ENCODE measurements around the gene ZNF354C. TPM values are rescaled to one million over a fixed set of nuclear protein-coding genes. Genes with fewer than 3 reads are reported as not detected.

ZNF354C gene
- total and polyA plus RNA-seq, 2 of the 4 experiments (the other 2 are of a cell fraction): 1.9 to 5.6 TPM

- ChIA-PET CTCF (no interaction called here), POLR2A (ENCODE audit: unreplicated experiment) (no interaction called here)
- H3K4ac ChIP-seq (ENCODE audit: low read depth, low read length): no peak overlapping the region
- no peaks in the 10 kb centered on the region for H3K9me1 ChIP-seq (ENCODE audit: insufficient read depth, low read length)
- in situ Hi-C loops (cut with MboI; ENCODE audit: low sequenced_read_pairs) (no loop called here), intact Hi-C loops (cut with micrococcal nuclease) (no loop called here), dilution Hi-C loops (cut with HindIII; ENCODE audit: low sequenced_read_pairs, unreplicated experiment) (no loop called here)
- H3K56ac ChIP-seq (ENCODE audit: extremely low read depth, insufficient read depth, low read length): no peak overlapping the region
- no peak overlapping the region for H4K8ac ChIP-seq (ENCODE audit: low read depth in 2 of 2, low read length in 2 of 2)
- ATAC-seq (ENCODE audit: low read depth) (no peak), DNase-seq (no peak)
- H3K79me1 ChIP-seq (ENCODE audit: low read depth in 1 of 2, low read length in 2 of 2): no peaks in the 10 kb centered on the region
- H3K14ac ChIP-seq (replicated peaks; ENCODE audit: low read depth, low read length): no peak overlapping the region
- TF ChIP-seq RCOR1 (IDR thresholded peaks at IDR 0.05; ENCODE audit: insufficient replicate concordance, low read length) (no peak), RAD21 (IDR thresholded peaks at IDR 0.05; ENCODE audit: low read length) (no peak), BHLHE40 (IDR thresholded peaks at IDR 0.05; ENCODE audit: low read depth, low read length) (no peak), CTCF (conservative IDR thresholded peaks at IDR 0.05; ENCODE audit: low read depth, low read length) (no peak), FOS (IDR thresholded peaks at IDR 0.05; ENCODE audit: low read depth, low read length) (no peak), MXI1 (IDR thresholded peaks at IDR 0.05; ENCODE audit: borderline replicate concordance, low read depth, low read length) (no peak), RFX5 (IDR thresholded peaks at IDR 0.05; ENCODE audit: low read depth, low read length) (no peak), CHD1 (IDR thresholded peaks at IDR 0.05; ENCODE audit: low read depth, low read length) (no peak), USF2 (IDR thresholded peaks at IDR 0.05; ENCODE audit: low read depth, low read length) (no peak), NFE2L2 (IDR thresholded peaks at IDR 0.05; ENCODE audit: low read depth, low read length) (no peak), POLR2A (IDR thresholded peaks at IDR 0.05; ENCODE audit: low read depth, low read length) (no peak), MAZ (IDR thresholded peaks at IDR 0.05; ENCODE audit: borderline replicate concordance, low read depth, low read length) (no peak), MAFK (IDR thresholded peaks at IDR 0.05; ENCODE audit: low read depth, low read length) (no peak), ELK1 (IDR thresholded peaks at IDR 0.05; ENCODE audit: borderline replicate concordance, low read depth, low read length) (no peak), SMC3 (IDR thresholded peaks at IDR 0.05; ENCODE audit: low read depth, low read length) (no peak), CEBPB (IDR thresholded peaks at IDR 0.05; ENCODE audit: low read depth, low read length) (no peak)
- no peak overlapping the region for H2AK5ac ChIP-seq (ENCODE audit: low read depth, low read length)
- no peak overlapping the region for H3K4me2 ChIP-seq (ENCODE audit: low read depth, low read length)
- no peaks in the 10 kb centered on the region for H4K20me1 ChIP-seq (ENCODE audit: insufficient read depth, low read length)
- H3K18ac ChIP-seq (ENCODE audit: low read depth, low read length): no peak overlapping the region
- H2BK20ac ChIP-seq (ENCODE audit: low read depth, low read length): no peak overlapping the region
- no peak overlapping the region for H4K91ac ChIP-seq (ENCODE audit: insufficient read depth, low read depth, low read length)
- no peak overlapping the region for H3K27ac ChIP-seq (ENCODE audit: insufficient read depth, low read length)
- H2BK15ac ChIP-seq (ENCODE audit: low read depth, low read length): no peak overlapping the region
- no peak overlapping the region for H2AK9ac ChIP-seq (replicated peaks; ENCODE audit: low read depth, low read length, poor library complexity)
- H3K36me3 ChIP-seq (ENCODE audit: control insufficient read depth, insufficient read depth, low read length): peaks cover 31% of the 10 kb centered on the region; the same call in 1 of the 2 replicates
- H2AFZ ChIP-seq (replicated peaks; ENCODE audit: low read length, poor library complexity): no peak overlapping the region
- H3K27me3 ChIP-seq (ENCODE audit: control insufficient read depth, insufficient read depth, low read length): no peaks in the 10 kb centered on the region
- no peak overlapping the region for H4K5ac ChIP-seq (ENCODE audit: low read depth, low read length)
- H3K9ac ChIP-seq (ENCODE audit: low read depth, low read length): no peak overlapping the region
- H3K23ac ChIP-seq (ENCODE audit: low read depth, low read length): no peak overlapping the region
- no peaks in the 10 kb centered on the region; the same call in 1 of the 2 replicates for H3K9me3 ChIP-seq (ENCODE audit: control insufficient read depth, insufficient read depth, low read length)
- no peak overlapping the region for H2BK120ac ChIP-seq (ENCODE audit: low read depth, low read length)
- no peak overlapping the region for H3K4me3 ChIP-seq (ENCODE audit: insufficient read depth, low read depth, low read length)
- no peaks in the 10 kb centered on the region for H3K4me1 ChIP-seq (ENCODE audit: control insufficient read depth, insufficient read depth, low read length)
- BruUV-seq (replicated peaks): no TSS peak
- H2BK5ac ChIP-seq (ENCODE audit: low read depth, low read length, poor library complexity, severe bottlenecking): no peak overlapping the region
- WGBS, 2 experiments (ENCODE audit: extremely low coverage in 2 of 2, insufficient read length in 1 of 2): 83% methylated on average over 4 of the region's 19 CpGs; no CpG with 5 or more reads in 1 of the 2 experiments
Measured at GRCh38 chr5:179122411-179123108, 62.4 kb downstream of the ZNF354C start.
